KBM-7 (cell line): ENCODE data around the gene KLHL4.
"Not testable (repeated sequence)": the region's sequence is repeated elsewhere in the genome, so short reads cannot be mapped to it uniquely, and the experiment has no call there.

Experiments used
- DNase-seq: peaks from one replicate; pipeline ENCODE4 v3.0.0-alpha.2; 2015
- in situ Hi-C: fragments of 300-500 bp; cut with MboI; formaldehyde crosslinking; loops from 2 replicates; pipeline ENCODE4 v1.14.3; 2020; ENCODE audit warnings: low sequenced_read_pairs, low pct_unique_long_range_greater_than_20kb, mixed read lengths

The KLHL4 gene

DNA sequence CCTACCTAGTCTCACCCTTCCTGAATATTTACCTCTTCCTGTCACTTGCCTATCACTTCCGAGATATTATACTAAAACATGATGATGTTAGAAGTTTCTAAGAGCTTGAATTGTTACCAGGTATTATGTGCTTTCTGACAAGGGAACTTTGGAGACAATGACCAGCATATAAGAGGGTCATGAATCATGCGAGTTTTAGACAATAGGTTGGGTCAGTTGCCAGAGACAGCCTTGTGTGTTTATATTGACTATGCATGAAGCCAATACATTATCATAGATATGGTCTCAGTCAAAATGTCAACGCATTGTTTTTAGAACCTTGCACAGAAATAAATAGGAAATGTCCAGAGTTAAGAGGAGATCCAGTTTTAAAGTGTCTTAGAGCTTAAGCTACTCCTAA, 116.8 kb downstream of the KLHL4 start:
- in situ Hi-C loops: no loop called here
- no peak for DNase-seq

DNA sequence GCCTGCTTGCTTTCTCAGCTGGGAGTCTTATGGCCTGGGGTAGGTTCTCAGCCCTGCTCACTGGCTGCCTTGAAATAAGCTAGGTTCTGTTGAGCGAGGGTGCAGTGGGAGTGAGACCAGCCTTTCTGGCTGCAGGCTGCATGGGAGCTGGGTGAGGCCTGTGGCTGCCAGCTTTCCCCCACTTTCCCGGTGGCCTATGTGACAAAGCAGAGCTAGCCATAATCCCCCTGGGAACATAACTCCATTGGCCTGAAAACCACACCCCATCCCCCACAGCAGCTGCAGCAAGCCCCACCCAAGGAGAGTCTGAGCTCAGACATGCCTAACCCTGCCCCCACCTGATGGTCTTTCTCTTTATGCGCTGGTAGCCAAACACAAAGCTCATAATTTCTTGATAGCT, 118.9 kb downstream of the KLHL4 start:
- in situ Hi-C loops: no loop called here
- DNase-seq: no peak

DNA sequence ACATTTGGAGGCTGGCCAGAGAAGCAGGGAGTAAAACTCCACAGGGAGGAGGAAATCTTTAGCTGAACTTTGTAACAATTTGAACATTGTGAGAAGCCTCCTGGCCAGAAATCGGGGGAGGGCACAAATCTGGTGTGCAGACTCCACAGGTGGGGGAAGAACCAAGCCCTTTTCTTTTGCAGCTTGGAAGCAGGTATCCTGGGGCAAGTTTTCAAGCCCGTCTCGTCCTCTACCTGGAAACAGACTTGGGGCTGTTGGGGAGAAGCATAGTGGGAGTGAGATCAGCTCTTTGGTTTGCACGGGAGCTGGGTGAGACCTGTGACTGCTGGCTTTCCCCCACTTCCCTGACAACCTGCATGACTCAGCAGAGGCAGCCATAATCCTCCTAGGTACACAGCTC, 123.8 kb downstream of the KLHL4 start:
- in situ Hi-C loops, DNase-seq: not testable (repeated sequence)

DNA sequence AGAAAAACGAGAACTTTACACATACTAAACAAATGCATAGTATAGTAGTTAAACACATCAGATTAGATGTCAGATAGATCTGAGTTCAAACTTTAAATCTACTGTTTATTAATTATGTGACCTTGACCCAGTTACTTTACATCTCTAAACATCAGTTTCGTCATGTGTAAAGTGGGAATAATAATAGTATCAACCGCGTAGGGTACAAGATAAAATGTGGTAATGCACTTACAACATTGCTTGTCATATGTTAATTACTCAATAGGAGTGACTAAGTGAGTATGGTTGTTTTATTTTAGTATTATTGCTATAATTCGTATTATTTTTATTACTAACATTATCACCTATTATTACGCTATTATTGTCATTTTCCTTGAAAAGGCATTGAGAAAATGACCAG, 144.2 kb downstream of the KLHL4 start:
- in situ Hi-C loops: loop anchor here (25.0 kb wide), 1 partner anchor 299 kb away; no protein-coding TSS in a partner anchor
- DNase-seq: no peak

DNA sequence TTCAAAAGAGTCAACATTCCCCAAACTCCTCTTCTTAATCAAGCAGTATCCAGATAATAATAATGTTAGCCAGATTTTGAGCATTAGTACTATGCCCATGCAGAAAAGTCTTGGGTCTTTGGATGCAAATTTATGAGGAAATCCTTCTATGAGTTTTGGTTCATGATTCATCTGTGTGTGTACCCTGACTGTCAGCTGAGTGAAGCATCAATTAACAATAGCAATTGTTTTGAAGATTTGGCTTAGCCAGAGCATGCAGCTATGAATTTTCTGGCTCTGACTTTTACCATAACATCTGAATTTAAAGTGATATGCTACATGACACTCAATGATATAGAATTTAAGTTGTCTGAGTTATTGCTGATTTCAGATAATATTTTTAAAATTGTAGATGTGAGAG, 145.8 kb downstream of the KLHL4 start:
- no peak for DNase-seq
- in situ Hi-C loops: loop anchor here (25.0 kb wide), 1 partner anchor 301 kb away; no protein-coding TSS in a partner anchor

DNA sequence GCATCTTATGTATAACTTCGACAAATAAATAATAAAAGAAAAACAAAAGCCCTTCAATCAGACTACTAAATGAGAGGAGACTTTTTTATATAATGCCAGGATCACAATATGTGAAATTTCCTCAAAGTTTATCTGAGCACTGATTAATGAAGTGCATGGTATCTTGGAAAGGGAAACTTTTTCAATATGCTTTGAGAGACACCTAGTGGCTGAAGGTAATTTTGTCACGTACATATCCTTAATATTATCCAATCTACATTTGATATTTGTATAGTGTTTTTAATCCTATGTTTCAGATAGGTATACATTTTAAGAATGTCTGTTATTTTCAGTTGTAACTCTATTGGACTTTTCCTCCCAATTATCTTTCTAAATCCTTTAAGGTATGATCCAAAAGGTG, 146.8 kb downstream of the KLHL4 start:
- in situ Hi-C loops: loop anchor here (25.0 kb wide), 1 partner anchor 302 kb away; no protein-coding TSS in a partner anchor
- peak; percentile 49 for DNase-seq

DNA sequence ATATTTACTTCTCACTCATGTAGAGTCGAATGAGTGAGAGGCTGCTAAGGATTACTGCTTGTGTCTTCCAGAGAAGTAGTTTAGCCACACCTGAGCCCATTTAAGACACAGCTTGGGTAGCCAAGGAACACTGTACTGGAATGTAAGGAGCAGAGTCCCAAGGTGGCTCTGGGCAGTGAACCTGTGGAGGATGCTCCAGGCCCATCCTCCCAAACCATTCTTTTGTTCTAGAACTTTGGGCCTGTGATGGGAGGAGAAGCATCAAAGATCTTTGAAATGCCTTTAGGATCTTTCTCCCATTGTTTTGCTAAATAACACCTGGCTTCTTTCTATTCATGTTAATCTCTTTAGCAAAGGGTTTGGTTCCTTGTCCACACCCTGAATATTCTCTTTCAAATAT, 162.2 kb downstream of the KLHL4 start:
- no peak for DNase-seq
- in situ Hi-C loops: no loop called here

DNA sequence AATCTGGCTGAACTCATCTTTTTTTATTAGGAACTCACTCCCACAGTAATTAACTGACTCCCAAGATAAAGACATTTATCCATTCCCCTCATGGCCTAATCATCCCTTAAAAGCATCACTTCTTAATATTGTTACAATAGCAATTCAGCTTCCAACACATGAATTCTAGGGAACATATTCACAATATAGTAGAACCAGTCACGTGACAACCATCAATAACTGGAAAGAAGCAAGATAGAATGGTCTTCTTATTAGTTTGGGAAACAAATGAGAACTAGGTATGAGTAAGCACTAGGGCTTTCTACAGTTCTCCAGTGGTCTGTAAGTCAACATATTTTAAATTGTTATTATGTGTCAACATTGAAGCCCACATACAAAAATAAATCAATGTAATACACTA, 170.1 kb downstream of the KLHL4 start:
- in situ Hi-C loops: no loop called here
- DNase-seq: no peak

DNA sequence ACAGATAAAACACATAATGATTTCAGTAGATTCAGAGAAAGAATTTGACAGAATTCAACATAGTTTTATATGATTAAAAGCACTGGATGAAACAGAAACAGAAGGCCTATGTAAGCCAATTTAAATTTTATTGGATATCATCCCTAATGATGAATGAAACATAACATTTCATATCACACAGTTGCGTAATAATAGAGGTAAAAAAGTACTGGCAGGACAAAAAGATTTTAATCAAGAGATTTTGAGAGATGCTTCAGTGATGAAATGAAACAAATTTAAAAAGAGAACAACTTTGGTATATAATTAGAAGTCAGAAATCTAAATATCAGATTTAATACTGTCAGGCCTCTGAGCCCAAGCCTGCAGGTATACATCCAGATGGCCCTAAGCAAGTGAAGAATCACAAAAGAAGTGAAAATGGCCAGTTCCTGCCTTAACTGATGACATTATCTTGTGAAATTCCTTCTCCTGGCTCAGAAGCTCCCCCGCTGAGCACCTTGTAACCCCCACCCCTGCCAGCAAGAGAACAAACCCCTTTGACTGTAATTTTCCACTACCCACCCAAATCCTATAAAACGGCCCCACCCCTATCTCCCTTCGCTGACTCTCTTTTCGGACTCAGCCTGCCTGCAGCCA, 170.6 kb downstream of the KLHL4 start:
- in situ Hi-C loops, DNase-seq: not testable (repeated sequence)

DNA sequence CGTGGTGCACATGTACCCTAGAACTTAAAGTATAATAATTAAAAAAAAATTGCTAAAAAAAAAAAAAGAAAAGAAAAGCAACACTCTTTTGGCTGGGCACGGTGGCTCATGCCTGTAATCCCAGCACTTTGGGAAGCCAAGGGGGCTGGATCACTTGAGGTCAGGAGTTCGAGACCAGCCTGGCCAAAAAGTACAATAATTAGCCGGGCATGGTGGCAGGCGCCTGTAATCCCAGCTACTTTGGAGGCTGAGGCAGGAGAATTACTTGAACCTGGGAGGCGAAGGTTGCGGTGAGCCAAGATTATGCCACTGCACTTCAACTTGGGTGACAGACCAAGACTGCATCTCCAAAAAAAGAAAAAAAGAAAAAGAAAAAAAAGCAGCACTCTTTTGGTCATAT, 171.6 kb downstream of the KLHL4 start:
- DNase-seq, in situ Hi-C loops: not testable (repeated sequence)

DNA sequence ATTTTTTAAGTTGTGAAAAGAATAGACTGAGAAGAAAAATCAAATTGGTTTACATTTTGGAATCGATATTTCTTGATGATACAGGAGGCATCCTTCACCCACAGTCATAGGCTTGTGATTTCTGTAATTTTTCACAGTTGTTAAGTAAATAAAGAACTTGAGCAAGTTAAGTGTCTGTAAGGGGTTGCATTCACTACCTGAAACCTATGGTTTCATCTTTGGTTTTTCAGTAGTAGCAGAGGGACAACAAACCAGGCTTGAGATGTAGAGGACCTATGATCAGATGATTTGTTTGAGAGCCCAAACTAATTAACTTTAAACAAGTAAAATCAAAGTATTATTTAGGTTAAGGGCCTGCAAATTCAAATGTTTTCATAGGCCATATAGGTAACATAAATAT, 175.6 kb downstream of the KLHL4 start:
- DNase-seq: no peak
- in situ Hi-C loops: no loop called here

DNA sequence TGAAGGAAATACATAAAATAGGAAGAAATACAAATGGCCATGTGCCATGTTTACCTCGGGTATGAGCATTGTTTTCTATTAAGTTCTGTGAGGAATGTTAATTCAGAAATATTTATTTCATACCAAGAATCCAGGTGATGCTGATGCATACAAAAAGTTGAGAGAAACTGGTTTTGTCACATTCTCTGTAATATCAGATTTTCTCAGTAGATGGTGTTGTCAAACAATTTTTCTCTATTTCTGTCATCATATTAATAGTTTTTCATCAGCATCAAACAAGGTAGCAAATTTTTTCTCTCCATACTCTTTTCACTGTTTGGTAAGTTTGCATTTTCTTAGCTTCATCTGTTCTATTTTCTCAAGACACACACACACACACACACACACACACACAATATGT, 179.8 kb downstream of the KLHL4 start:
- in situ Hi-C loops: no loop called here
- no peak for DNase-seq

DNA sequence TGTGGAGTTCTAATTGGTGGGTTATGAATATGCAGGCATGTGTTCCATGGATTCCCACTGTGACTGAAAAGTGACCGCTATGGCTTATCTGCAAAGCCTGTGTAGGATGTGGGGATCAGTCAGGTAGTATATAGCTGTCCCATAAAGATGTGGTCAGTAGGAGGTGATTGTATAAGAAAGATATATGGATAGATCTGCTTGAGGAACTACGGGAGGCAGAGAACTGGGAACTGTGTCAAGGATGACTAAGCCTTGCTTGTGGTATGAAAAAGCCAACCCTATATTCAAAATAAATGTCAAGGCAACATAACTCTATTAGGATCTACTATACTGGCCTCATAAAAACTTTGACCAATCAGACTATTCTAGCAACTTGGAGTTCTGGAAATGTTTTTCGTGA, 185.2 kb downstream of the KLHL4 start:
- DNase-seq: no peak
- in situ Hi-C loops: no loop called here

DNA sequence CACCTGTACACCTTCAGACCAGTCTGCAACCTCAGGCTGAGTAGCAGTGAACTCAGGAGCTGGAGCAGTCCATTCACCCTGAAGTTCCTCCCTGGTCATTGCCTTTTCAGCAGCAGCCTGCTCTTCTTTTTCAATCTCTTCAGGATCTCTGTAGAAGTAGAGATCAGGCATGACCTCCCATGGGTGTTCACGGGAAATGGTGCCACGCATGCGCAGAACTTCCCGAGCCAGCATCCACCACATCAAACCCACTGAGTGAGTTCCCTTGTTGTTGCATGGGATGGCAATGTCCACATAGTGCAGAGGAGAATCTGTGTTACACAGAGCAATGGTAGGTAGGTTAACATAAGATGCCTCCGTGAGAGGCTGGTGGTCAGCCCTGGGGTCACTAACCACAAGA, 185.9 kb downstream of the KLHL4 start:
- in situ Hi-C loops, DNase-seq: not testable (repeated sequence)

DNA sequence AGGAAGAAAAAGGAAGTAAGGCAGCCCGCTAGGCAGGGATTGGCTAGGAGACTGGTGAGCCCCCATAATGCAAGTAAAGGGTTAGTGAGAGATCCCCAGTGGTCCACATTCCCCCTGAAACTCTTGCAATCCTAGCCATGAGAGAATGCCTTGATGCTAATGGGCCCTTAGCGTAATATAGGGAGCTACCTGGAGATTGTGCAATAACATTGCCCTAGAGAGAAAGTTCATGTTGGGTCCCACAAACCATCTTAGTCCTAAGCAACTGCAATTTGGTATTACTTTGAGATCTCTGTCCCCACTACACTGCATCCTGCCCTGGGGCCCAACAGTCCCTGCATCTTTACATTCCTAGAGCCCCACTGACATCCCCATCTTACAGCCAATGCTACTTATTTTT, 188.5 kb downstream of the KLHL4 start:
- DNase-seq: no peak
- in situ Hi-C loops: no loop called here

DNA sequence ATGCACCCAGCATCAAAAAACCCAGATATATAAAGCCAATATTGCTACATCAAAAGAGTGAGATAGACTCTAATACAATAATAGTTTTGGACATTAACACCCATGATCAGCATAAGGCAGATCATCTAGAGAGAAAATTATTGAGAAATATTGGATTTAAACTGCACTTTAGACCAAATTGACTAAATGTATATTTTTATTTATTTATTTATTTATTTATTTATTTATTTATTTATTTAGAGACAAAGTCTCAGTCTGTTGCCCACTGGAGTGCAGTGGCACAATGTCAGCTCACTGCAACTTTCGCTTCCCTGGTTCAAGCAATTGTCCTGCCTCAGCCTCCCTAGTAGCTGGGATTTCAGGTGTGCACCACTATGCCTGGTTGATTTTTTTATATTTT, 193.0 kb downstream of the KLHL4 start:
- DNase-seq: no peak
- in situ Hi-C loops: no loop called here
